CD4-positive, alpha-beta T cell (primary cell): ENCODE results near the gene CUEDC1. TPM values are rescaled to one million over a fixed set of nuclear protein-coding genes. Genes with fewer than 3 reads are reported as not detected.
"Not testable (repeated sequence)": the region's sequence is repeated elsewhere in the genome, so short reads cannot be mapped to it uniquely, and the experiment has no call there.

ENCODE experiments used
- ATAC-seq: fragments of 200-7000 bp; cut with Tn5 transposase; one replicate; pipeline ENCODE4 v1.10.0; 2022; ENCODE audit warnings: mild to moderate bottlenecking; ENCODE audit not compliant: poor library complexity
- CTCF ChIA-PET: fragments of 350-600 bp; sonication (Branson Sonifier 250); formaldehyde crosslinking; loops from one replicate; lab custom pipeline; 2021; ENCODE audit warnings: antibody characterized with exemption, inconsistent platforms; lab: Charles Lee
- POLR2A ChIA-PET: fragments of 350-600 bp; sonication (Branson Sonifier 250); formaldehyde crosslinking; loops from one replicate; lab custom pipeline; 2021; ENCODE audit warnings: antibody characterized with exemption, inconsistent platforms; lab: Charles Lee
- DNase-seq, 14 experiments: peaks; one replicate each; pipeline ENCODE4 v3.0.0-alpha.2; 2013 to 2020; ENCODE audit warnings: mixed read lengths in 2 of 14
- H3K27ac ChIP-seq, 2 donors: one replicate each; pipeline versions ENCODE4 v1.5.1 to v1.7.0; 2013; ENCODE audit warnings: low read length in 2 of 2, low read depth in 1 of 2, mild to moderate bottlenecking in 1 of 2
- H3K27me3 ChIP-seq, 2 experiments: 1 replicate in 1 of 2; 2 replicates in 1 of 2; pipeline versions ENCODE4 v1.6.1 to v1.7.0; 2013; ENCODE audit warnings: low read length in 2 of 2, control low read depth in 1 of 2, mild to moderate bottlenecking in 1 of 2, moderate library complexity in 1 of 2; ENCODE audit not compliant: insufficient read depth in 2 of 2, control insufficient read depth in 1 of 2
- H3K36me3 ChIP-seq: one replicate; pipeline ENCODE4 v1.6.1; 2013; ENCODE audit warnings: low read length, control low read depth; ENCODE audit not compliant: insufficient read depth
- H3K4me1 ChIP-seq: one replicate; pipeline ENCODE4 v1.6.1; 2013; ENCODE audit warnings: low read length, control low read depth; ENCODE audit not compliant: insufficient read depth
- H3K4me3 ChIP-seq: one replicate; pipeline ENCODE4 v1.5.1; 2013; ENCODE audit warnings: mild to moderate bottlenecking, low read length, moderate library complexity
- H3K9me3 ChIP-seq, 2 experiments: 1 replicate in 1 of 2; 2 replicates in 1 of 2; pipeline versions ENCODE4 v1.6.1 to v1.7.0; 2013; ENCODE audit warnings: low read length in 2 of 2, mild to moderate bottlenecking in 2 of 2, control low read depth in 1 of 2, moderate library complexity in 1 of 2; ENCODE audit not compliant: control insufficient read depth in 1 of 2, insufficient read depth in 1 of 2
- H3K27ac Mint-ChIP-seq: one replicate; pipeline ENCODE4 v1.8.0; 2020; ENCODE audit warnings: mixed read lengths
- H3K27me3 Mint-ChIP-seq: one replicate; pipeline ENCODE4 v1.8.0; 2021; ENCODE audit warnings: mixed read lengths
- H3K36me3 Mint-ChIP-seq: one replicate; pipeline ENCODE4 v1.8.0; 2021; ENCODE audit warnings: low read depth, mixed read lengths
- H3K4me1 Mint-ChIP-seq: one replicate; pipeline ENCODE4 v1.8.0; 2021; ENCODE audit warnings: low read depth, mixed read lengths
- H3K4me3 Mint-ChIP-seq: one replicate; pipeline ENCODE4 v1.8.0; 2020; ENCODE audit warnings: mild to moderate bottlenecking, mixed read lengths
- H3K9me3 Mint-ChIP-seq: one replicate; pipeline ENCODE4 v1.8.0; 2020; ENCODE audit warnings: mixed read lengths
- intact Hi-C, 2 experiments: fragments of 100-400 bp; cut with DNase I in 1 of 2; cut with micrococcal nuclease in 1 of 2; formaldehyde crosslinking; loops; one replicate each; pipeline versions ENCODE4 v1.15.1 to v1.9.0; 2023 to 2025; cut with DNase I, micrococcal nuclease
- total RNA-seq, 174 experiments: library from RNA in 2 of 174; stranded (reverse) in 2 of 174; gene quantifications; one replicate each; pipeline ENCODE4 v1.2.3 and lab custom pipeline; 2021 to 2026
- TF ChIP-seq, protein P1 (sequence below): fragments of 200-600 bp; IDR thresholded peaks from one replicate; pipeline ENCODE4 v1.8.0; 2022; ENCODE audit warnings: antibody characterized with exemption, mild to moderate bottlenecking

The CUEDC1 gene
- total RNA-seq, 2 experiments from 2014 or later = 0.41 to 1.0 TPM

DNA sequence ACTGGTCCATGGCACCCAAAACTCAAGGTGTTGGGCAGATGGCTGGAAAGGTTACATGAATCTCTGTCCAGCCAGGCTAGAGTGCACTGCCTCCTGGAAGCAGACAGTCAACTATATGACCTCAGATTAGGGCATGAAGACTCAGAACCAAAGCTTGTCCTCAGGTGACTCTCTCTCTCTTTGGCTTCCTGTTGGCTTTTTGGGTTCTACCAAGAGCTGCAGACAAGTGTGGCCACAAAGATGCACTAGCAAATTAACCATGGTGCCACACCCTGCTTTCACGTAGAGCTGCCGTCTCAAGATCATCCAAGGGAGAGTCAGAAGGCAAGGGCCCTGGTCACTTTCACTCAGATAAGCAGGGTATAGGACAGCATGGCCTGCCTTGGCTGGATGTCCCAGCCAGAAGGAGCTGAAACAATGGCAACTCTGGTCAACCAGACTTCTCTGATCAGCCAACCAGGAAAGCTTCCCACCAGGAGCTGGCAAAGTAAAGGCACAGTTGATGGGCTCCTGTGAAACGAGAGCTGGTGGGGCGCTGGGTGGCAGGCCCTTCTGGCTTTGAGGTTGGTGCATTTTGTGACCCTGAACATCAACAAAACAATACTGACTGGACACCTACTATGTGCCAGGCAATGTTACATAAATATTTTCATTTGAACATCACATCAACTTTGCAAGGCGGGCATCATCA is 31.9 kb downstream of the CUEDC1 start:
- intact Hi-C loops = no loop called here
- POLR2A ChIA-PET = no interaction called here
- no peak for ATAC-seq

DNA sequence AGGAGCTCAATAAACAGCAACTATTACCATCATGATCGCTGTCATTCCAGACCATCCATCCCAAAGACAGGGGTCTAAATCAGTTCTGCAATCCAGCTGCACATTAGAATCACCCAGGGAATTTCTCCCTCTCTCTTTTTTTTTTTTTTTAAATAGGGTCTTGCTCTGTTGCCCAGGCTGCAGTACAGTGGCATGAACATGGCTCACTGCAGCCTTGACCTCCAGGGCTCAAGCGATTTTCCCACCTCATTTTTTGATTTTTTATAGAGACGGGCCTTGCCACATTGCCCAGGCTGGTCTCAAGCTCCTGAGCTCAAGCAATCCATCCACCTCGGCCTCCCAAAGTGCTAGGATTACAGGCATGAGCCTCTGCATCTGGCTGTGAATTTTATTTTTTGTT is 32.5 kb downstream of the CUEDC1 start:
- H3K36me3 ChIP-seq, H3K4me3 ChIP-seq, H3K27ac Mint-ChIP-seq, POLR2A ChIA-PET, H3K4me1 ChIP-seq, H3K4me3 Mint-ChIP-seq, CTCF ChIA-PET, DNase-seq, H3K27ac ChIP-seq, H3K27me3 ChIP-seq, H3K36me3 Mint-ChIP-seq, H3K27me3 Mint-ChIP-seq, intact Hi-C loops, H3K4me1 Mint-ChIP-seq, ATAC-seq, H3K9me3 ChIP-seq, H3K9me3 Mint-ChIP-seq: not testable (repeated sequence)

More for the DNA sequence above, 31.9 kb downstream of the CUEDC1 start:
- Mint-ChIP-seq H3K36me3 (no peaks in the 10 kb centered on the region), H3K4me1 (no peaks in the 10 kb centered on the region), H3K27me3 (peaks cover 4% of the 10 kb centered on the region), H3K4me3 (no peak overlapping the region), H3K9me3 (no peaks in the 10 kb centered on the region), H3K27ac (no peak overlapping the region)
- DNase-seq = no peak
- no peaks in the 10 kb centered on the region for H3K9me3 ChIP-seq
- H3K36me3 ChIP-seq = no peaks in the 10 kb centered on the region
- peaks cover 4% of the 10 kb centered on the region for H3K4me1 ChIP-seq
- TF ChIP-seq, protein P1, sequence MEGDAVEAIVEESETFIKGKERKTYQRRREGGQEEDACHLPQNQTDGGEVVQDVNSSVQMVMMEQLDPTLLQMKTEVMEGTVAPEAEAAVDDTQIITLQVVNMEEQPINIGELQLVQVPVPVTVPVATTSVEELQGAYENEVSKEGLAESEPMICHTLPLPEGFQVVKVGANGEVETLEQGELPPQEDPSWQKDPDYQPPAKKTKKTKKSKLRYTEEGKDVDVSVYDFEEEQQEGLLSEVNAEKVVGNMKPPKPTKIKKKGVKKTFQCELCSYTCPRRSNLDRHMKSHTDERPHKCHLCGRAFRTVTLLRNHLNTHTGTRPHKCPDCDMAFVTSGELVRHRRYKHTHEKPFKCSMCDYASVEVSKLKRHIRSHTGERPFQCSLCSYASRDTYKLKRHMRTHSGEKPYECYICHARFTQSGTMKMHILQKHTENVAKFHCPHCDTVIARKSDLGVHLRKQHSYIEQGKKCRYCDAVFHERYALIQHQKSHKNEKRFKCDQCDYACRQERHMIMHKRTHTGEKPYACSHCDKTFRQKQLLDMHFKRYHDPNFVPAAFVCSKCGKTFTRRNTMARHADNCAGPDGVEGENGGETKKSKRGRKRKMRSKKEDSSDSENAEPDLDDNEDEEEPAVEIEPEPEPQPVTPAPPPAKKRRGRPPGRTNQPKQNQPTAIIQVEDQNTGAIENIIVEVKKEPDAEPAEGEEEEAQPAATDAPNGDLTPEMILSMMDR = no peak
- CTCF ChIA-PET = no interaction called here
- no peak overlapping the region for H3K4me3 ChIP-seq
- H3K27me3 ChIP-seq = peaks cover 5 to 11% of the 10 kb centered on the region in 2 experiments
- no peak overlapping the region for H3K27ac ChIP-seq

DNA sequence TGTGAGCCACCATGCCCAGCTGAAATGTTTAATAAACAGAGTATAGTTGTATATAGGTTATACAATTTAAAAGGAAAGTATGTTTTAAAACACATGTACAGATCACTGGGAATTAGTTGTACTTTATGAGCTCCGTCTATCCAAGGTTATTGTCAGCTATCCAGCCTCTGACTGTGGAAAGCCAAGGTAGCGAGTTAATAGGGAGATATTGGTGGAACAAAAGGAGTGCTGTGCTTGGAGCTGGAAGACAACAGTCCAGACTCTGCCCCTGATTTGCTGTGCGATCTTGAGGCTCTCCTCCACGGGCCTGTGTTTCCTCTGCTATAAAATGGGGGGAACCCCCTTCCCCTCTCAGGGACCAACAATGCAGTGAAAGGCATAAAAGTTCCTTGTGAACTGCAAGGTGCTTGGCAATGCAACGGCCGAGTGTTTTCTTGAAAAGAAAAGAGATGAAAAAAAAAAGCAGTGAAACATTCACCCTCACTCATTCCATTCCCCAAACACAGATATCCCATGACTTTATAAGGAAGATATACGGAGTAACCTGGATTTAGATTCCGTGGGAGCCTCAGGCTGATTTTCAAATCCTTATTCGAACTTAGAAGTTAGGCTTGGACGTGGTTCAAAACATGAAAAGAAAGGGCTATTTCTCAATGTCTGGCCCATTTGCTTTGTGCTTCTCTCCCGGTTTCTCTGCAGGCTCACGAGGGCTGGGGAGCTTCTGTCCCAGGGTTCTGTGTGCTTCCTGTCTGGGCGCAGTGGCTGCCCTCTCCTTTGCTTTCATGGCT is 34.1 kb downstream of the CUEDC1 start:
- H3K4me3 ChIP-seq = no peak overlapping the region
- H3K27me3 ChIP-seq = no peaks in the 10 kb centered on the region
- H3K9me3 Mint-ChIP-seq = no peaks in the 10 kb centered on the region
- no peak overlapping the region for H3K27ac ChIP-seq
- no peaks in the 10 kb centered on the region for H3K36me3 Mint-ChIP-seq
- ChIA-PET CTCF (interaction anchor here (1.6 kb wide), 1 partner anchor 78 kb away, joined by 3 read pairs; no protein-coding TSS in a partner anchor), POLR2A (no interaction called here)
- no peaks in the 10 kb centered on the region for H3K4me1 Mint-ChIP-seq
- DNase-seq = no peak
- ATAC-seq = no peak
- H3K4me3 Mint-ChIP-seq = no peak overlapping the region
- H3K27ac Mint-ChIP-seq = no peak overlapping the region
- intact Hi-C loops = no loop called here
- H3K27me3 Mint-ChIP-seq = peaks cover 4% of the 10 kb centered on the region
- TF ChIP-seq, protein P1 = no peak
- no peaks in the 10 kb centered on the region for H3K36me3 ChIP-seq
- H3K9me3 ChIP-seq = no peaks in the 10 kb centered on the region
- peaks cover 4% of the 10 kb centered on the region for H3K4me1 ChIP-seq
